HG03159 (cell line): Measurements from ENCODE around the gene SYTL3.
"Not testable (repeated sequence)": the region's sequence is repeated elsewhere in the genome, so short reads cannot be mapped to it uniquely, and the experiment has no call there.

Source experiments
- ATAC-seq: cut with Tn5 transposase; IDR thresholded peaks from one replicate; pipeline ENCODE4 v1.9.1; 2021; ENCODE audit warnings: mild to moderate bottlenecking, moderate library complexity; ENCODE audit not compliant: unreplicated experiment

Gene SYTL3

GRCh38 chr6:158661156-158661685, 11.4 kb downstream of the SYTL3 start:
- no peak for ATAC-seq

DNA sequence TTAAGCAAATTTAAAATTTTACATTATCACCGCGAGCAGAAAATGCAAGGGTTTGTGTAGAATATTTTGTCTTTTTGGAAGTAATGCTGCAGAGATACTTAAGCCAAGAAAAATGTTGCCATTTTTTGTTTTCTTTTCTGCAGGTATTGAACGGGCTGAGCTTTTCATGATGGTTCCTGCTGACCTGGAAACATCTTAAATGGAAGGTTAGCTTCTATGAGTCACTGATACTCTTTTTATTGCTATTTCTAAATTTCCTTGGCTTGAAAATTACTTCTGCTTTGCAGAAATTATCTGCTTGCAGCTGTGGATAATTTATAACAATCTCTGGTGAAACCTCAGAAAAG, 12.7 kb downstream of the SYTL3 start:
- no peak for ATAC-seq

GRCh38 chr6:158662954-158663624, 13.2 kb downstream of the SYTL3 start:
- no peak for ATAC-seq

DNA sequence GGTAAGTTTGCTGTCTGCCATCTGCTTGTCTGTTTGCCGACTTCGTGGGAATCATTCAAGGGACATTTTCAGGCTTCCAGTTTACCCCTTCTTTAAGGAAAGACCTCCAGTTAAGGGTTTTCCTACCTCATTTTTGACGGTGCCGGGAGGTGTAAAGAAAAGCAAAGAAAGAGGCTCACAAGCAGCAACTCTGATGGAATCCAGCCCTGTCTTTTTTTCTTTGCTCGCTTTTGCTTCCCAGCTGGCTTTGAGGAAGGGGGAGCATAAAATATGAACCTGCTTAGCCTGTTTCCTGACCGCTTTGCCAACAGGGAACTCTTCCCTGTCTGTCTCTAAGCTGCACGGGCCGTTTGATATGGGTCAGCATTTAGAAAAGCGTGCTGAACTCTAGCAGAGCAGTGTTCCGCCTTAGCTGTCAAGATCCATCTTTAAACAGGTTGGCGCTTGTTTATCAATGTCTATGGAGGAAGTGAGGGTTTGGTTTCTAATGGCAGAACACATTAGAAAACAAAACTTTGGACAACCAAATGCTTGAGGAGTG, 13.8 kb downstream of the SYTL3 start:
- no peak for ATAC-seq

DNA sequence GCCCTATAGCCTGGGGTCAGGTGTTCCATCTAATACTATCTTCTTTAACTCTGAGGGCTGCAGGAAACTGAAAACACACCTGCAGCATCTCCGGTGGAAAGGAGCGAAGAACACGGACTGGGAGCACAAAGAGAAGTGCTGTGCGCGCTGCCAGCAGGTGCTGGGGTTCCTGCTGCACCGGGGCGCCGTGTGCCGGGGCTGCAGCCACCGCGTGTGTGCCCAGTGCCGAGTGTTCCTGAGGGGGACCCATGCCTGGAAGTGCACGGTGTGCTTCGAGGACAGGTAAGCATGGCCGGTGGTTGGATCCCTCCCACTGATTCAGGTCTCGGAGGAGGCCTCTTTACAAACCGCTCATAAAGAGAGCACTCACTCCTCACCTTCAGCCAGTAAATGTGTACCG, 15.5 kb downstream of the SYTL3 start:
- no peak for ATAC-seq

DNA sequence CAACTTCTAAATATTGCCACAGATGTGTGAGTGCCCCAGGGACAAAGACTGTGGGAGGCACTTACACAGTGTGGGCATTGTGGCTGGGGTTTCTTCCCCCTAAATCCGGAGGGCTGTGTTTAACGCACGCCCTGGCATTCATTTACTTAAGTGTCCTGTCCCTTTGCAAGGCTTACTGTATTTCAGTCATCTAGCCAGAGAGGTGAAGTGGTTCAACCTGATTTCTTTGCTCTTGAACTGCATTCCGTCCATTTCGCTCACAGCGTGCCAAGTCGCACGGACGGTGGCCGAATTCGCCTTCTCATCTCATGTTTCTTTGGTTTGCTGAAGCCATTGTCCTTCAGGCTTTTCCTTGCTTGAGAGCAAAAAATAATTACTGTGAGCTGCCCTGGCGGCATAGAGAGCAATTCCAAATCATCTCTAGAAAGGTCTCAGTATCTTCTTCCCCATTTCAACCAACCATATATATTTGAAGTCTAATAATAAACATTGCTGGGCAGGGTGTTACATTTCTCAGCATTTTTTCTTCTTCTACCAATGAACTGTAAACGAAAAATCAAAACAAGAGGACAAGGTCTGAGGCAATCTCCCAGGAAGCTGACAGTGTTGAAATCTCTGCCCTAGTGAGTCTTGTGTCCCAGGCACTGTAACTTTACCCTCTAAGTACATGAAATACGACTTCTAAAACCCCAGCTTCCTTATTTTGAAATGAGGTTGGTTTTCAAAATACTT, 16.9 kb downstream of the SYTL3 start:
- ATAC-seq = no peak

DNA sequence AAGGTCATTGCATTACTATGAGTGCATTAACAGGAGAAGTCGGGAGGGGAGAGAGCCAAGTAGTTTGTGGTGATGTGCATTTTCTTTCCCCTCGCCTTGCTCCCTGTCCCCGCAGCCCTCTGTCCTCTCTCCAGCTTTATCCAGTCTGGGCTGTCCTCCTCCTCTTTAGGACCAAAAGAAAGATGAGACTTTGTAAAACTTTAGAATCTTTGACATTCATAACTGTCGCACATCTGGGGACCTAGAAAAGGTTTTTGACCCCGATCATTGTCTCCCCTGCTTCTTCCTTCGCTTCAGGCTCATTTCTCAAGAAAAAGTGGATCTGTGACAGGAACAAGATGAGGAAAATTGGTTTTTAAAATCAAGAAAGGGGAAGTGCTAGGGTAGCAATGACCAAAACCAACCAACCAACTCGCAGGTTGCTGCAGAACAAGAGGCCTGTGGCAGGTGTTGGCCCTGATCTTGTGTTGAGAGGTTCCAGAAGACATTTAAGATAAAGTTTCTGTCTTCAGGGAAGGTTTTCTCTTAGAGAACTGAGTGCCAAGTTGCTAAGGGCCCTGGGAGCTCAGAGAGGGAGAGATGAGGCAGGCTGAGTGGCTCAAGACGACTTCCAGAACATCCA, 17.6 kb downstream of the SYTL3 start:
- ATAC-seq = no peak

DNA sequence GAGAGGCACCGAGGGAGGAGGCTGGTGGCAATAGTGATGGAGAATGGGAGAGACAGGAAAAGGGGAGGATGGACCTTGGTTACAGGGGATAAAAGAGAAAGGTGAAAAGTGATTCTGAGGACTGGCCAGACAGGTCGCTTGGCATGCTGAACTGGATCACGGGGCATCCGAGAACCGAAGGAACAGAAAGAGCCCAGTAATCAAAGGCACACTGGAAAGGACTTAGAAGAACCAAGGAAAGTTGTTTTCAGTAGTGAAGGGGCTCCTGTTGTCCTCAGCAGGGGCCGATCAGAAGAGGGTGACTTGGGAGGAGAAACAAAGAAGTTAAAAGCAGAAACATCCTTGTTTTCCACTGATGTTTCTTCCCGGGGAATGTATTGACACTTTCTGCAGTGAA, 18.9 kb downstream of the SYTL3 start:
- no peak for ATAC-seq

- no peak for ATAC-seq
Observed at GRCh38 chr6:158669145-158670035, 19.5 kb downstream of the SYTL3 start.

GRCh38 chr6:158672119-158672518, 22.3 kb downstream of the SYTL3 start:
- ATAC-seq = not testable (repeated sequence)

DNA sequence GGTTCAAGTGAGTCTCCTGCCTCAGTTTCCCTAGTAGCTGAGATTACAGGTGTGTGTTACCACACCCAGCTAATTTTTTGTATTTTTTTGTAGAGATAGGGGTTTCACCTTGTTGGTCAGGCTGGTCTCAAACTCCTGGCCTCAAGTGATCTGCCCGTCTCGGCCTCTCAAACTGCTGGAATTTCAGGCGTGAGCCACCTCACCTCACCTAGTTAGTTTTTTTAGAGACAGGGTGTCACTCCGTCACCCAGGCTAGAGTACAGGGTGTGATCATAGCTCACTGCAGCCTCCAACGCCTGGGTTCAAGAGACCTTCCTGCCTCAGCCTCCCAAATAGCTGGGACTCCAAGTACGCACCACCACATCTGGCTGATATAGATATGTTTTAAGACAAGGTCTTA, 22.9 kb downstream of the SYTL3 start:
- no peak for ATAC-seq

DNA sequence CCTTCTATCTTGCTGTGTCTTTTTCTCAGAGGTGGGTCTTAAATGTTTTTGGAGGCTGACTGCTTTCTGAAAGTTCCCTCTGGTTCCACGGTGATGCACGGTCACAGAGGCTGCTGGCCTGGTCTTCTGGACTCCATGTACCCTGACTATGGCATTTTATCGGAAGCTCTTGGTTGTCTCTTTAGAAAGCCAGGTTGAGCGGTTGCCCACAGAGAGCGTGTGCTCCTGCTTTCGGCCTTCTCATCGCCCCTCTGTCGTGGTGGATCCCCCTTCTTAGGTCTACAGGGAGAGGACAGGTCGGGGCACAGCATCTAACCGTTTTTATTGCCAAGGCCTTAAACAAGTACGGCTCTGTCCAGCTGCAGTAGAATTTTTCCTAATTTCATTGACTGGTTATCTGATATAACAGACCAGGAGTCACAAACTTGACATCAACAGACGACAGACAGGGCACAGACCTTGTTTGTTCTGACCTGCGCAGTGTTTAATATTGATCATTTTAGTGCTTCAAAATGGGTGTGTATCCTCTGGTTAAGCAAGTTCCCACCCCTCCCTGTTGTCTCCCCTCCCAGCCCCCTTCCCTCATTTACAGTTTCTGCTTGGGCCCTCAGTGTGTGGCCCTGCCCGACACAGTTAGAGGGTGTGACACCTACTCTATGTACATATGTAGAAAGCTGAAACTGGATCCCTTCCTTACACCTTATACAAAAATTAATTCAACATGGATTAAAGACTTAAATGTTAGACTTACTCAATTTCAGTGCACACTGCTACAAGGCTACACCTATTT, 24.7 kb downstream of the SYTL3 start:
- no peak for ATAC-seq

GRCh38 chr6:158677094-158677493, 27.2 kb downstream of the SYTL3 start:
- not testable (repeated sequence) for ATAC-seq

- no peak for ATAC-seq
Observed at GRCh38 chr6:158677906-158678578, 28.2 kb downstream of the SYTL3 start.

DNA sequence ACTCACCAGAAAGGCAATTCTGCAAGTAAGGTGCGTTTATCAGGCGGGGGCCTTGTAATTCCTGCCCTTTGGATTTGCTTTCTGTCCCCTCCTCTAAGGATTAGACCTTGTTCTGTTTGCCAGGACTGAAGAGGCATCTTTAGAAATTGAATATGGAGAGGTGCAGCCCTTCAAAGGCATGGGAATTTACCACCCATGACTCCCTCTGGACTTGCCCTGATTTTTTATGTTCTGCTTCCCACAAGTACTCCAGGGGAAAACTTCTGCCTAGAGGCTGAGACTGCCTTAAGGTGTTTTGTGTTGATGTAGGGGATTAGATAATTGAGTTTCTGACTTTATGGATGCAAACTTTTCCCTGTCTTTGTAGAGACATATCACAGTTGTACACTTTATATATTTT, 30.2 kb downstream of the SYTL3 start:
- no peak for ATAC-seq

GRCh38 chr6:158680481-158680880, 30.6 kb downstream of the SYTL3 start:
- ATAC-seq = no peak

DNA sequence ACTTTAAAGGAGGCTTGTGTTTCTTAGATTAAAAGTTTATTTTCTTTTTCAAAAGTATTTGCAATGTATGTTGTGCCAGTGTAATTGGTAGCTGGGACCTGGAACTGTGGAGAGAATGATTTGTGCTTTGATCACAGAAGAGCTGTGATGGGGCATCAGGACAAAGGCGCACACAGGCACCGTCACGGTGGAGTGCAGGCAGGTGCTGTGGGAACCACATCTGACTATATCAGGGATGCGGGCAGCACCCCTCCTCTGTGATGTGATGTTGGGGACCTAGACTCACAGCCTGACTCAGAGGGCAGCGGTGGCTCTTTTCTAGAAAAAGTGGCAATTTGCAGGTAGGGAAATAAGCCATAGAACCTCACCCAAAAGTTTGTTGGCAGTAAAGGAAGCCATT, 34.5 kb downstream of the SYTL3 start:
- ATAC-seq = no peak

DNA sequence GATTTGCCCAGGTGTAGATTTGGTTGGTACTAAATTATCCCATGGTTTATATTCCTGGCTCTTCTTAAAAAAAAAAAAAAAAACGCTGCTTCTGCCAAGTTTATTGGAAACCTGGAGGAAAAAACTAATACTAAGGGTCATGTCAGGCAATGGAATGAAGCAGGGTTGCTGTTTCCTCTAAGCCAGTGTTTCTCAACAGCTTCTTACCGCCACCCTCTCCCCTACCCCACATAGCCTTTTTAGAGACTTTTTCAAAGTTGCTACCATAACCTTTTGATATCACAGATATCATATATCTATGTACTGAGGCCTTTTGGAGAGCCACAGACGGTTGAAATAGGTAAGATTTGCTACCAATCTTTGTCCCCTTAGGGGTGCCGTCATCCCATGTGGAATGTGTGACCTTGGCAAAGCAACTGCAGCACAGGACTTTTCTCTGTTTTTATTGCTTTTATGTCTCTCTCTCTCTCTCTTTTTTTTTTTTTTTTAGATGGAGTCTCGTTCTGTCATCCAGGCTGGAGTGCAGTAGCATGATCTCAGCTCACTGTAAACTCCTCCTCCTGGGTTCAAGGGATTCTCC, 35.0 kb downstream of the SYTL3 start:
- ATAC-seq = no peak

DNA sequence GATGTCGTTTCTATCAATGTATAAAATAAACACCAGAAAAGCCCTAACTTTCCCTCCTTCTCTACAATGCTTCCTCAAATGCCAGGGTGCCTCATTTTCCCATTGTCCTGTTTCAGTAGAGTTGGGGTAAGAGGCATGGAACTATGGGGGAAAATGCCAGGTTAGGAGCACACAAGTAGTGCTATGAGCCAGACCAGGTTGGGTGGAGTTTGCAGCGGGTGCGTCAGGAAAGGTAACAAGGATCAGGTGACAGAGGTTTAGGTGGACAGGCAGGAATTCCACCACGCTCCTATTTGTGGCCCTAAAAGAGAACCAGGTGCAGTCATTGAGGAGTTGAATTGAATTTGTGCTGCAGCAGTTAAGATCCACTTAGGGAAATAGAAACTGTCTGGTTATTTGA, 36.5 kb downstream of the SYTL3 start:
- no peak for ATAC-seq
